Esophagus squamous epithelium (tissue), 4 donors: ENCODE measurements around the gene ZBTB46.

ENCODE experiments used
- CTCF ChIP-seq, 6 experiments: fragments of 450-650 bp in 4 of 6; fragments of 200-600 bp in 2 of 6; sonication (generic) in 2 of 6; IDR thresholded peaks; one replicate each; pipeline ENCODE4 v1.5.1; 2016 to 2019; ENCODE audit warnings: antibody characterized with exemption in 6 of 6, mild to moderate bottlenecking in 4 of 6, moderate library complexity in 4 of 6
- POLR2A ChIP-seq, 4 donors: fragments of 450-650 bp; IDR thresholded peaks; one replicate each; pipeline ENCODE4 v1.6.1; 2017; ENCODE audit warnings: antibody characterized with exemption in 4 of 4, mild to moderate bottlenecking in 4 of 4, moderate library complexity in 3 of 4

- TF ChIP-seq POLR2A (IDR thresholded peaks at IDR 0.05), result no peak
- TF ChIP-seq CTCF (IDR thresholded peaks at IDR 0.05), result no peak
Measured at GRCh38 chr20:63777614-63778013, 53.5 kb downstream of the ZBTB46 start.
